HEK293T (cell line): ENCODE results near the gene CCL22.

Source experiments
- CTCF ChIA-PET: fragments of 350-600 bp; formaldehyde crosslinking; extraction: SDS; loops from one replicate; lab custom pipeline; 2021; ENCODE audit warnings: antibody characterized with exemption, inconsistent platforms; lab: Yijun Ruan, JAX
- POLR2A ChIA-PET: fragments of 350-600 bp; formaldehyde crosslinking; extraction: SDS; loops from one replicate; lab custom pipeline; 2020; ENCODE audit warnings: antibody characterized with exemption, inconsistent platforms; lab: Yijun Ruan, JAX
- DNase-seq: peaks from one replicate; pipeline ENCODE4 v3.0.0; 2012; ENCODE audit warnings: mixed read lengths; ENCODE audit errors: extremely low spot score
- ARNT ChIP-seq: fragments of 450-650 bp; IDR thresholded peaks from 2 replicates; pipeline ENCODE4 v1.6.1; 2017; ENCODE audit warnings: mild to moderate bottlenecking
- BHLHE40 ChIP-seq: fragments of 450-650 bp; IDR thresholded peaks from 2 replicates; pipeline ENCODE4 v1.6.1; 2016; ENCODE audit warnings: mild to moderate bottlenecking, moderate library complexity, borderline replicate concordance
- CTBP1 ChIP-seq: fragments of 450-650 bp; IDR thresholded peaks from 2 replicates; pipeline ENCODE4 v1.6.1; 2016; ENCODE audit warnings: borderline replicate concordance
- ELF4 ChIP-seq: fragments of 450-650 bp; IDR thresholded peaks from 2 replicates; pipeline ENCODE4 v1.6.1; 2017; ENCODE audit warnings: antibody characterized with exemption
- FOXA1 ChIP-seq: fragments of 450-650 bp; IDR thresholded peaks from 2 replicates; pipeline ENCODE4 v1.6.1; 2016; ENCODE audit warnings: mild to moderate bottlenecking
- FOXK2 ChIP-seq: fragments of 450-650 bp; IDR thresholded peaks from 2 replicates; pipeline ENCODE4 v1.6.1; 2016; ENCODE audit warnings: mild to moderate bottlenecking
- FOXM1 ChIP-seq: fragments of 450-650 bp; IDR thresholded peaks from 2 replicates; pipeline ENCODE4 v1.6.1; 2017; ENCODE audit warnings: mild to moderate bottlenecking, borderline replicate concordance
- HDGF ChIP-seq: fragments of 450-650 bp; IDR thresholded peaks from 2 replicates; pipeline ENCODE4 v1.6.1; 2017; ENCODE audit warnings: antibody characterized with exemption, borderline replicate concordance
- L3MBTL2 ChIP-seq: fragments of 450-650 bp; conservative IDR thresholded peaks from 2 replicates; pipeline ENCODE4 v1.6.1; 2016; ENCODE audit warnings: mild to moderate bottlenecking
- LEF1 ChIP-seq: fragments of 450-650 bp; IDR thresholded peaks from 2 replicates; pipeline ENCODE4 v1.6.1; 2017; ENCODE audit warnings: mild to moderate bottlenecking, borderline replicate concordance
- NFRKB ChIP-seq: fragments of 450-650 bp; IDR thresholded peaks from 2 replicates; pipeline ENCODE4 v1.6.1; 2016; ENCODE audit warnings: mild to moderate bottlenecking, moderate library complexity
- PKNOX1 ChIP-seq: fragments of 450-650 bp; IDR thresholded peaks from 2 replicates; pipeline ENCODE4 v1.6.1; 2016
- SP1 ChIP-seq: fragments of 450-650 bp; IDR thresholded peaks from 2 replicates; pipeline ENCODE4 v1.6.1; 2017
- SUZ12 ChIP-seq: fragments of 450-650 bp; IDR thresholded peaks from 2 replicates; pipeline ENCODE4 v1.6.1; 2016; ENCODE audit warnings: mild to moderate bottlenecking
- TARDBP ChIP-seq: fragments of 450-650 bp; IDR thresholded peaks from 2 replicates; pipeline ENCODE4 v1.6.1; 2016
- ZNF384 ChIP-seq: fragments of 450-650 bp; IDR thresholded peaks from 2 replicates; pipeline ENCODE4 v1.6.1; 2016

CCL22 gene

GRCh38 chr16:57358527-57359095 lies at the start of gene CCL22:
TSS of gene CCL22 (plus strand) at chr16:57358783. CDS start at chr16:57358817, 34 bp downstream.
- POLR2A ChIA-PET = no interaction called here
- TF ChIP-seq FOXK2 (no peak), HDGF (no peak), CTBP1 (no peak), ZNF384 (no peak), PKNOX1 (no peak), BHLHE40 (no peak), LEF1 (no peak), NFRKB (no peak), FOXM1 (no peak), ARNT (no peak), ELF4 (no peak), L3MBTL2 (no peak), FOXA1 (no peak), SUZ12 (no peak), TARDBP (no peak), SP1 (no peak)
- DNase-seq = no peak
- CTCF ChIA-PET = no interaction called here

DNA sequence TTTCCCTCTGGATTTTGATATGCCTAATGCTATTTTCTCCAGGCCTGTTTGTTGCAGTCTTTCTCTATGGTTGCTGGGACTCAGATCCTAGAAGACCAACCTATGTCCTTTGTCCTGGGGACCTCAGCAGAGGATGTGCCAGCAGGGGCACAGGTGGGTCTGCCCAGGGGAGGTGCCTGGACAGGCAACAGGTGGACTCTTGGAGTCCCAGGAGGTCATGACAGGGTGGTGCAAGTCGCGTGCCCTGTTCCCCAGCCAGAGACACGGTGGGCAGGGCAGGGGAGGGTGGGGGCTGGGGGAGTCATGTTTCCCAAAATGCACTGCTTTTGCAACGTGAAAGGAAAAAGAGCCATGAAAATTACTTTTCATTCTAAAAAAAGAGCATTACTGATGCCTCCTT lies 47.8 kb upstream of the CCL22 start:
- TF ChIP-seq HDGF = no peak
- TF ChIP-seq ELF4 = no peak
- TF ChIP-seq BHLHE40 = no peak
- no peak for TF ChIP-seq PKNOX1
- TF ChIP-seq FOXK2 = no peak
- TF ChIP-seq SUZ12 = no peak
- no peak for TF ChIP-seq SP1
- CTCF ChIA-PET = no interaction called here
- DNase-seq = no peak
- POLR2A ChIA-PET = interaction anchor here (0.6 kb wide), 1 partner anchor 151 kb away, joined by 3 read pairs; no protein-coding TSS in a partner anchor

DNA sequence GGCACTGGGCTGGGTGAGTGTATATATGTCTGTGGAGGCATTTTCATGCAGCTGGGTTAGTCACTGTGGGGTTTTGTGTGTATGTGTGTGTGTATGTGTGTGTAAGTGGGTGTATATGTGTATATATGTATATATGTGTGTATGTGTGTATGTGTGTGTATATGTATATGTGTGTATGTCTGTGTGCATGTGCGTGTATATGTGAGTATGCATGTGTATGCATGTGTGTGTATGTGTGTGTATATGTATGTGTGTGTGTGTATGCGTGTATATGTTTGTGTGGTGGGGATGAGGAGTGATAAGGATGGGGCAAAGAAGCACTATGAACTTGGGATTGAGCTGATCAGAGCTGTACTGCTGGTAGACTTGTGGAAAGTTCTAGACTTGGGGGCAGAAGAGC lies 45.1 kb upstream of the CCL22 start:
- no peak for DNase-seq
- TF ChIP-seq TARDBP (no peak), FOXM1 (no peak), L3MBTL2 (no peak), SUZ12 (no peak), SP1 (no peak), HDGF (no peak), CTBP1 (no peak), ZNF384 (no peak), PKNOX1 (no peak), FOXA1 (no peak), LEF1 (no peak), ELF4 (no peak), NFRKB (no peak), ARNT (no peak), FOXK2 (no peak), BHLHE40 (no peak)
- ChIA-PET CTCF (interaction anchor here (0.6 kb wide), 1 partner anchor 99 kb away, joined by 3 read pairs; no protein-coding TSS in a partner anchor), POLR2A (interaction anchor here (1.0 kb wide), 1 partner anchor 103 kb away, joined by 3 read pairs; no protein-coding TSS in a partner anchor)

GRCh38 chr16:57314161-57314785 lies 44.3 kb upstream of the CCL22 start:
- CTCF ChIA-PET = interaction anchor here (0.6 kb wide), 1 partner anchor 98 kb away, joined by 3 read pairs; no protein-coding TSS in a partner anchor

GRCh38 chr16:57315416-57315815 lies 43.2 kb upstream of the CCL22 start:
- CTCF ChIA-PET = no interaction called here
- POLR2A ChIA-PET = no interaction called here
- no peak for TF ChIP-seq TARDBP
- no peak for TF ChIP-seq SUZ12
- no peak for TF ChIP-seq FOXM1
- no peak for TF ChIP-seq LEF1
- no peak for TF ChIP-seq SP1
- TF ChIP-seq ELF4 = no peak
- no peak for TF ChIP-seq FOXA1
- no peak for TF ChIP-seq ARNT
- TF ChIP-seq ZNF384 = no peak
- no peak for TF ChIP-seq PKNOX1
- no peak for DNase-seq

More at GRCh38 chr16:57314161-57314785, 44.3 kb upstream of the CCL22 start:
- no peak for DNase-seq
- no peak for TF ChIP-seq BHLHE40
- no peak for TF ChIP-seq ELF4
- no peak for TF ChIP-seq HDGF
- no peak for TF ChIP-seq NFRKB
- TF ChIP-seq FOXK2 = no peak
- POLR2A ChIA-PET = interaction anchor here (1.0 kb wide), 1 partner anchor 102 kb away, joined by 3 read pairs; no protein-coding TSS in a partner anchor
